Thyroid gland (tissue), 4 donors: ENCODE measurements around the gene NTF3. TPM values are rescaled to one million over a fixed set of nuclear protein-coding genes. Genes with fewer than 3 reads are reported as not detected.

Experiments
- DNase-seq, 2 donors: peaks; one replicate each; pipeline ENCODE4 v3.0.0-alpha.2; 2019
- H3K27ac ChIP-seq, 3 donors: fragments of 200-600 bp; sonication (generic); 1 replicate in 2 of 3; 2 replicates in 1 of 3; pipeline ENCODE4 v1.5.1; 2016 to 2019; ENCODE audit warnings: mild to moderate bottlenecking in 1 of 3, moderate library complexity in 1 of 3
- H3K27me3 ChIP-seq: fragments of 200-600 bp; sonication (generic); one replicate; pipeline ENCODE4 v1.5.1; 2019
- H3K36me3 ChIP-seq, 2 donors: fragments of 200-600 bp; sonication (generic); one replicate each; pipeline ENCODE4 v1.5.1; 2016 to 2019
- H3K4me1 ChIP-seq, 2 donors: fragments of 200-600 bp; sonication (generic); one replicate each; pipeline ENCODE4 v1.5.1; 2017 to 2019
- H3K4me3 ChIP-seq, 3 donors: fragments of 200-600 bp; sonication (generic); replicated peaks in 1 of 3; 1 replicate in 2 of 3; 2 replicates in 1 of 3; pipeline ENCODE4 v1.5.1; 2016; ENCODE audit warnings: mild to moderate bottlenecking in 1 of 3
- H3K9me3 ChIP-seq: fragments of 200-600 bp; sonication (generic); one replicate; pipeline ENCODE4 v1.5.1; 2017
- CTCF ChIP-seq, 6 experiments: fragments of 200-600 bp in 3 of 6; fragments of 450-650 bp in 3 of 6; sonication (generic) in 3 of 6; IDR thresholded peaks; one replicate each; pipeline ENCODE4 v1.5.1; 2016 to 2019; ENCODE audit warnings: antibody characterized with exemption in 6 of 6, mild to moderate bottlenecking in 2 of 6, inconsistent platforms in 1 of 6, moderate library complexity in 1 of 6
- POLR2A ChIP-seq, 2 donors: fragments of 450-650 bp; IDR thresholded peaks; one replicate each; pipeline ENCODE4 v1.6.1; 2017; ENCODE audit warnings: antibody characterized with exemption in 2 of 2, mild to moderate bottlenecking in 2 of 2, moderate library complexity in 1 of 2
- WGBS, 2 donors: methylation state at CpG; one replicate each; pipeline ENCODE4 v1.1.5; 2017; 5-methylcytosine and 5-hydroxymethylcytosine counted together
- intact Hi-C: fragments of 100-400 bp; cut with DNase I; formaldehyde crosslinking; loops from one replicate; pipeline ENCODE4 v1.15.1; 2023
- total RNA-seq, 4 donors: library from RNA; depleted of rRNA; stranded (reverse); fragments of >200 nt; gene quantifications; one replicate each; pipeline ENCODE4 v1.2.3, GENCODE V29; 2016

Gene NTF3
- total RNA-seq, 4 donors from 2014 or later, result not detected

- WGBS, 2 donors, result 82 to 84% methylated on average over 5 of the region's 5 CpGs
- intact Hi-C loops, result no loop called here
- H3K27ac ChIP-seq, result no peak overlapping the region
These were observed 57.1 kb downstream of the NTF3 start for GRCh38 chr12:5489017-5489416.

GRCh38 chr12:5489760-5490406 lies 58.0 kb downstream of the NTF3 start:
- Histone ChIP-seq H3K4me3 (no peak overlapping the region), H3K36me3 (no peaks in the 10 kb centered on the region), H3K4me1 (no peaks in the 10 kb centered on the region), H3K9me3 (no peaks in the 10 kb centered on the region), H3K27ac (no peak overlapping the region), H3K27me3 (no peaks in the 10 kb centered on the region)
- 72 to 77% methylated on average over 14 of the region's 14 CpGs for WGBS, 2 donors
- no peak for DNase-seq
- intact Hi-C loops, result no loop called here
- TF ChIP-seq CTCF (IDR thresholded peaks at IDR 0.05), result no peak
- no peak for TF ChIP-seq POLR2A (IDR thresholded peaks at IDR 0.05)

More at GRCh38 chr12:5489017-5489416, 57.1 kb downstream of the NTF3 start:
- TF ChIP-seq CTCF (IDR thresholded peaks at IDR 0.05) (no peak), POLR2A (IDR thresholded peaks at IDR 0.05) (no peak)
- Histone ChIP-seq H3K27me3 (no peaks in the 10 kb centered on the region), H3K4me1 (no peaks in the 10 kb centered on the region), H3K9me3 (no peaks in the 10 kb centered on the region), H3K36me3 (no peaks in the 10 kb centered on the region), H3K4me3 (no peak overlapping the region)
- DNase-seq, result no peak

DNA sequence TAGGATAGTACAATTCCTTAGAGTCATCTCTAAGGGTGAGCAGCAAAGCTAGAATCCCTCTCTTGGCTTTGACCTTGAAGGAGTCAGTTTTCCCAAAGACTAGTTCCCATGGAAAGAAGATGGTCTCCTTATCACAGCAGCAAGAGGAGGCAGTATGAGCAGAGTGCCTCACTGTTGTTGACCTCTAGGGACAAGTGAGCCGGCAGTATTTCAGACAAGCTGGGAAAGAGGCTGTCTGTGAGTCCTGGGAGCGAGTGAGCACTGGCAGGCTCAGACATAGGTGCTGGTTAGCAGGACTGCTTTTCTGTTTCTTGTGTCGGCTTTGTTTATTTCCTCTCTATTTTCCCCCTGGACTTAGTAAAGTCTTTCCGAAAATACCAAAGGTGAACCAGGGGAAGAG lies 60.7 kb downstream of the NTF3 start:
- H3K4me1 ChIP-seq, result no peaks in the 10 kb centered on the region
- H3K27me3 ChIP-seq, result no peaks in the 10 kb centered on the region
- intact Hi-C loops, result no loop called here
- H3K4me3 ChIP-seq, result no peak overlapping the region
- H3K36me3 ChIP-seq, result no peaks in the 10 kb centered on the region
- no peak overlapping the region for H3K27ac ChIP-seq
- WGBS, 2 donors, result 65 to 70% methylated on average over 4 of the region's 4 CpGs
- DNase-seq, result no peak
- TF ChIP-seq CTCF (IDR thresholded peaks at IDR 0.05) (no peak), POLR2A (IDR thresholded peaks at IDR 0.05) (no peak)
- H3K9me3 ChIP-seq, result no peaks in the 10 kb centered on the region

GRCh38 chr12:5493018-5493417 lies 61.1 kb downstream of the NTF3 start:
- no peak overlapping the region for H3K27ac ChIP-seq
- H3K9me3 ChIP-seq, result no peaks in the 10 kb centered on the region
- H3K4me3 ChIP-seq, result no peak overlapping the region
- H3K4me1 ChIP-seq, result no peaks in the 10 kb centered on the region
- TF ChIP-seq POLR2A (IDR thresholded peaks at IDR 0.05), result no peak
- no peak for TF ChIP-seq CTCF (IDR thresholded peaks at IDR 0.05)
- WGBS, 2 donors, result 78 to 80% methylated on average over 7 of the region's 7 CpGs
- no peaks in the 10 kb centered on the region for H3K27me3 ChIP-seq
- no peaks in the 10 kb centered on the region for H3K36me3 ChIP-seq
- DNase-seq, result no peak
- intact Hi-C loops, result no loop called here

GRCh38 chr12:5494343-5494742 lies 62.4 kb downstream of the NTF3 start:
- Histone ChIP-seq H3K27ac (no peak overlapping the region), H3K4me3 (no peak overlapping the region), H3K36me3 (no peaks in the 10 kb centered on the region), H3K4me1 (no peaks in the 10 kb centered on the region), H3K27me3 (no peaks in the 10 kb centered on the region), H3K9me3 (no peaks in the 10 kb centered on the region)
- no peak for DNase-seq
- no peak for TF ChIP-seq POLR2A (IDR thresholded peaks at IDR 0.05)
- no peak for TF ChIP-seq CTCF (IDR thresholded peaks at IDR 0.05)
- intact Hi-C loops, result no loop called here
- WGBS, 2 donors, result 92 to 97% methylated on average over 28 of the region's 28 CpGs
